ENCODE measurements around the gene RBAK.
"Not testable (repeated sequence)": the region's sequence is repeated elsewhere in the genome, so short reads cannot be mapped to it uniquely, and the experiment has no call there.

The RBAK gene

DNA sequence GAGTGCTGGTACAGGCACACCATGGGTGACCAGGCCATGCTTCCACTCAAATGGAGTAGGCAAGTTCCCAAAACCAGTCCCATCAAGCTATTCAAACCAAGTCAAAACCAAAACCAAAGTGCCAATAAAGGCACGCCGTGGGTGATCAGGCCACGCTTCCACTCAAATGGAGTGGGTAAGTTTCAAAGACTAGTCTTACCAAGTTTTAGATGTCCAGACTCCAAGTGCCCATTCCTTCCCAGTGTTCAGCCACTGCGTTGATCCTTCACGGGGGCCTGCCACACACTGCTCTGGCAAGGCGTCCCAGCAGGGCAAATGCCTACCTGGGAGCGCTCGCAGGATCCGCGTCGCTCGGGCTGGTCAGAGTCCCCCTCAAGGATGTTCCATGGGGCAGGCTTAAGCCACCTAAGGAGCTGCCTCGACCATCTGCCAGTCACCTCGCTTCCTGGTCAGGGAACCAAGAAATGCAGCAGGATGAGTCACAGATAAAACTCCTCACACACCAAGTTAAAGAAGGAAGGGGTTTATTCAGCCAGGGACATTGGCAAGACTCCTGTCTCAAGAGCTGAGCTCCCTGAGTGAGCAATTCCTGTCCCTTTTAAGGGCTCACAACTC lies 17.8 kb upstream of the RBAK start:
- H3K27ac ChIP-seq; H3K4me1 ChIP-seq (ENCODE audit: control insufficient read depth in 1 of 2, insufficient read depth in 1 of 2, low read depth in 1 of 2, low read length in 1 of 2); H3K4me3 ChIP-seq (ENCODE audit: low read depth in 1 of 2, low read length in 1 of 2); H3K36me3 ChIP-seq; H3K27me3 ChIP-seq; H3K9me3 ChIP-seq: not testable (repeated sequence)

DNA sequence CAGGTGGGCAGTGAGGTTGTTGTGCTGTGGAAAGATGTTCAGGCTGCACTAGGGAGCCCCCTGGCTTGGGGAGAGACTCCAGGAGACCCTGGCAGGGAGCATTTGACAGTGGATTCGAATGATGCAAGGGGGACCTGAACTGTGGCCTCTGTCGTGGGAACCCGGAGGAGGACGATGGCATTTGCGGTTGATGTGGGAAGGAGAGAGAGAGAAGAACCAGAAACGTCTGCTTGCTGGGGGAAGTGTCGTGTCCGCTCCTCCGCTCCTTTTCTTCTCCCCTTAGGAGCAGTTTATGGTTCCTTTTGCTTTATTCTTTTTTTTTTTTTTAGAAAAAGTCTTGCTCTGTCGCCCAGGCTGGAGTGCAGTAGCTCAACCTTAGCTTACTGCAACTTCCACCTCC lies 12.5 kb upstream of the RBAK start:
- not testable (repeated sequence) for H3K27me3 ChIP-seq; H3K4me1 ChIP-seq (ENCODE audit: control insufficient read depth in 1 of 2, insufficient read depth in 1 of 2, low read depth in 1 of 2, low read length in 1 of 2); H3K4me3 ChIP-seq (ENCODE audit: low read depth in 1 of 2, low read length in 1 of 2); H3K36me3 ChIP-seq; H3K9me3 ChIP-seq; H3K27ac ChIP-seq

- H3K36me3 ChIP-seq = no peaks in the 10 kb centered on the region
These were observed 10.4 kb upstream of the RBAK start for GRCh38 chr7:5035276-5035675.

DNA sequence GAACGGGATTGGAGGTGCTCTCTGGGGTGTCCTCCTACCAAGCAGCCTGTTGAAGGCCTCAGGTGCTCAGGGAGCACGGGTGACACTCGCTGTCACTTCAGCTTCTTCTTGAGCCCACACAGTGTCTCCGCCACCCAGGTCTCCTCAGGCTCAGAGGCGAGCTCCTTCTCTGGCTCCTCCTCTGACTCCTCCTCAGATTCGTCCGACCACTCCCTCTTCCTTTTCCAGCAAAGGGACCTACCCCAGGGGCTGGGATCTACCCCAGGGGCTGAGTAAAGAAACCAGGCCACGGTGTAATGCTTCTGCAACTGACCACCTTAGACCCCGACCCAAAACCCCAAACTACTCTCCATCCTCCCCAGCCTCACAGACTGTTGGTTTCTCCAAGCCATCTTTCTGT lies 9.2 kb upstream of the RBAK start:
- no peak for TF ChIP-seq CTCF (IDR thresholded peaks at IDR 0.05)
- H3K27me3 ChIP-seq = no peaks in the 10 kb centered on the region

More at GRCh38 chr7:5035276-5035675, 10.4 kb upstream of the RBAK start:
- no peak overlapping the region for H3K27ac ChIP-seq
- no peaks in the 10 kb centered on the region for H3K4me1 ChIP-seq (ENCODE audit: control insufficient read depth in 1 of 2, insufficient read depth in 1 of 2, low read depth in 1 of 2, low read length in 1 of 2)
- no peaks in the 10 kb centered on the region for H3K27me3 ChIP-seq
- no peak overlapping the region for H3K4me3 ChIP-seq (ENCODE audit: low read depth in 1 of 2, low read length in 1 of 2)
- TF ChIP-seq CTCF (IDR thresholded peaks at IDR 0.05) = no peak
- H3K9me3 ChIP-seq = no peaks in the 10 kb centered on the region

GRCh38 chr7:5041047-5041446 lies 4.6 kb upstream of the RBAK start:
- Histone ChIP-seq H3K36me3 (no peaks in the 10 kb centered on the region), H3K27ac (no peak overlapping the region), H3K4me3 (ENCODE audit: low read depth in 1 of 2, low read length in 1 of 2) (no peak overlapping the region), H3K4me1 (ENCODE audit: control insufficient read depth in 1 of 2, insufficient read depth in 1 of 2, low read depth in 1 of 2, low read length in 1 of 2) (peaks cover 0 to 4% of the 10 kb centered on the region in 2 experiments), H3K27me3 (peaks cover 6% of the 10 kb centered on the region), H3K9me3 (no peaks in the 10 kb centered on the region)
- TF ChIP-seq CTCF (IDR thresholded peaks at IDR 0.05) = no peak

More for the DNA sequence above, 9.2 kb upstream of the RBAK start:
- H3K4me1 ChIP-seq (ENCODE audit: control insufficient read depth in 1 of 2, insufficient read depth in 1 of 2, low read depth in 1 of 2, low read length in 1 of 2) = no peaks in the 10 kb centered on the region
- H3K9me3 ChIP-seq = no peaks in the 10 kb centered on the region
- no peak overlapping the region for H3K27ac ChIP-seq
- H3K4me3 ChIP-seq (ENCODE audit: low read depth in 1 of 2, low read length in 1 of 2) = no peak overlapping the region
- no peaks in the 10 kb centered on the region for H3K36me3 ChIP-seq

- H3K36me3 ChIP-seq = no peaks in the 10 kb centered on the region
- H3K27ac ChIP-seq = no peak overlapping the region
- no peak overlapping the region for H3K4me3 ChIP-seq (ENCODE audit: low read depth in 1 of 2, low read length in 1 of 2)
- no peak for TF ChIP-seq CTCF (IDR thresholded peaks at IDR 0.05)
- peaks cover 6% of the 10 kb centered on the region for H3K27me3 ChIP-seq
- no peaks in the 10 kb centered on the region for H3K9me3 ChIP-seq
- peaks cover 5 to 10% of the 10 kb centered on the region in 2 experiments for H3K4me1 ChIP-seq (ENCODE audit: control insufficient read depth in 1 of 2, insufficient read depth in 1 of 2, low read depth in 1 of 2, low read length in 1 of 2)
These were observed 2.0 kb upstream of the RBAK start for GRCh38 chr7:5043661-5044060.

DNA sequence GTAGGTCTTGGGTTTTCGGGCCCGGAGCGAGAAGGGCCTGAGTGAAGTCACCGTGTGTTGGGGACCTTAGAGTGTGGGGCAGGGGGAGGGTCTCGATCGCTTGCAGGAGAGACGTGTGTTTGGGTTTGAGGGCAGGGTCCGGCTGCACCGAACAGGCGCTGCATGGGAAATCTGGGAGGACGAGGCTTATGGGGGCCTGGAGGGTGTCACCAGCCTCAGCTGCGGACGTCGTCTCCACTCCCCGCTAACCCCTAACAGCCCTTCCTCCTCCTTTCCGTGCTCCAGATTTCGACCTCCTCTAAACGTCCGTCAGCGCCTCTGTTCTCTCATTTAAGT lies 705 bp downstream of the RBAK start:
- H3K27ac ChIP-seq = peak overlapping the region; percentile 78
- not testable (repeated sequence) for H3K9me3 ChIP-seq; H3K36me3 ChIP-seq; H3K27me3 ChIP-seq; H3K4me1 ChIP-seq (ENCODE audit: control insufficient read depth in 1 of 2, insufficient read depth in 1 of 2, low read depth in 1 of 2, low read length in 1 of 2)
- H3K4me3 ChIP-seq (ENCODE audit: low read depth in 1 of 2, low read length in 1 of 2) = peak overlapping the region; percentile 67 to 68

DNA sequence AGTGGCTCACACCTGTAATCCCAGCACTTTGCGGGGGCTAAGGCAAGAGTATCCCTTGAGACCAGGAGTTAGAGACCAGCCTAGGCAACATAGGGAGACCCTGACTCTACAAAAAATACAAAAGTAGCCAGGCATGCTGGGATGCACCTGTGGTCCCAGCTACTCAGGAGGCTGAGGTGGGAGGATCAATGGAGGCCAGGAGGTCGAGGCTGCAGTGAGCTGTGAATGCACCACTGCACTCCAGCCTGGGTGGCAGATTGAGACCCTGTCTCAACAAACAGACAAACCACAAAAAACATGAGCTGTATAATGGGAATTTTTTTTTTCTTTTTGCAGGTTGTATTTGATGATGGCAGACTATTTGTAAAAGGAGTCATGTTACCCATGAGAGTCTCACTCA lies 1.5 kb downstream of the RBAK start:
- not testable (repeated sequence) for H3K4me3 ChIP-seq (ENCODE audit: low read depth in 1 of 2, low read length in 1 of 2); H3K27me3 ChIP-seq; H3K9me3 ChIP-seq; H3K36me3 ChIP-seq; H3K27ac ChIP-seq; H3K4me1 ChIP-seq (ENCODE audit: control insufficient read depth in 1 of 2, insufficient read depth in 1 of 2, low read depth in 1 of 2, low read length in 1 of 2)

Data from neutrophil (primary cell).